Keratinocyte (primary cell): ENCODE data around the gene CDKN1C. TPM values are rescaled to one million over a fixed set of nuclear protein-coding genes. Genes with fewer than 3 reads are reported as not detected.

Experiments
- DNase-seq: peaks from one replicate; pipeline ENCODE4 v3.0.0-alpha.2; 2011; ENCODE audit warnings: low read depth, missing footprints, low spot score
- FAIRE-seq: peaks from 2 replicates; lab custom pipeline; 2011; peaks lifted over from hg19 to GRCh38; lab: Jason Lieb, UNC
- H2AFZ ChIP-seq: 2 replicates; pipeline ENCODE4 v1.6.0; 2012; ENCODE audit warnings: low read length, control low read depth, inconsistent platforms; ENCODE audit not compliant: control insufficient read depth
- H3K27ac ChIP-seq: 2 replicates; pipeline ENCODE4 v1.5.1; 2011; ENCODE audit warnings: low read length; ENCODE audit not compliant: control insufficient read depth, insufficient read depth
- H3K27me3 ChIP-seq: 3 replicates; pipeline ENCODE4 v1.6.0; 2011; ENCODE audit warnings: low read length; ENCODE audit not compliant: control insufficient read depth, insufficient read depth; ENCODE audit errors: extremely low read depth
- H3K36me3 ChIP-seq, 2 experiments: 2 replicates in 1 of 2; 3 replicates in 1 of 2; pipeline ENCODE4 v1.5.1; 2011; ENCODE audit warnings: low read length in 2 of 2, mild to moderate bottlenecking in 1 of 2; ENCODE audit not compliant: control insufficient read depth in 2 of 2, insufficient read depth in 2 of 2; ENCODE audit errors: extremely low read depth in 1 of 2
- H3K4me1 ChIP-seq: 3 replicates; pipeline ENCODE4 v1.5.1; 2011; ENCODE audit warnings: low read length; ENCODE audit not compliant: control insufficient read depth, insufficient read depth; ENCODE audit errors: extremely low read depth
- H3K4me2 ChIP-seq: 3 replicates; pipeline ENCODE4 v1.6.0; 2011; ENCODE audit warnings: low read depth, low read length; ENCODE audit not compliant: control insufficient read depth, insufficient read depth; ENCODE audit errors: extremely low read depth
- H3K4me3 ChIP-seq, 3 experiments: fragments of 200-600 bp in 1 of 3; sonication (generic) in 1 of 3; 2 replicates in 2 of 3; 3 replicates in 1 of 3; pipeline ENCODE4 v1.5.1; 2011 to 2016; ENCODE audit warnings: low read length in 3 of 3, mild to moderate bottlenecking in 3 of 3, control low read depth in 2 of 3, inconsistent platforms in 1 of 3, low read depth in 1 of 3, mixed read lengths in 1 of 3, mixed run types in 1 of 3, moderate library complexity in 1 of 3; ENCODE audit not compliant: control insufficient read depth in 2 of 3, insufficient read depth in 2 of 3; ENCODE audit errors: extremely low read depth in 1 of 3
- H3K79me2 ChIP-seq: 2 replicates; pipeline ENCODE4 v1.6.0; 2012; ENCODE audit warnings: low read length; ENCODE audit not compliant: control insufficient read depth, insufficient read depth
- H3K9ac ChIP-seq: 3 replicates; pipeline ENCODE4 v1.6.0; 2011; ENCODE audit warnings: low read length; ENCODE audit not compliant: control insufficient read depth, insufficient read depth; ENCODE audit errors: extremely low read depth
- H3K9me1 ChIP-seq: 3 replicates; pipeline ENCODE4 v1.6.0; 2011; ENCODE audit warnings: low read length; ENCODE audit not compliant: control insufficient read depth, insufficient read depth; ENCODE audit errors: extremely low read depth
- H3K9me3 ChIP-seq: 2 replicates; pipeline ENCODE4 v1.5.1; 2012; ENCODE audit warnings: low read depth, low read length; ENCODE audit not compliant: control insufficient read depth
- H4K20me1 ChIP-seq: 3 replicates; pipeline ENCODE4 v1.6.0; 2011; ENCODE audit warnings: low read length; ENCODE audit not compliant: control insufficient read depth, insufficient read depth; ENCODE audit errors: extremely low read depth
- CTCF ChIP-seq, 3 experiments: IDR thresholded peaks in 1 of 3; conservative IDR thresholded peaks in 1 of 3; optimal IDR thresholded peaks in 1 of 3; 2 replicates in 2 of 3; 3 replicates in 1 of 3; pipeline versions ENCODE3 to v1.5.1; 2011; ENCODE audit warnings: low read length in 3 of 3, mild to moderate bottlenecking in 3 of 3, moderate library complexity in 2 of 3, control low read depth in 1 of 3, inconsistent platforms in 1 of 3; ENCODE audit not compliant: insufficient read depth in 2 of 3; ENCODE audit errors: extremely low read depth in 1 of 3
- EZH2 ChIP-seq: IDR thresholded peaks from one replicate; pipeline ENCODE4 v1.6.1; 2012; ENCODE audit warnings: inconsistent platforms, mild to moderate bottlenecking, low read length, moderate library complexity
- dilution Hi-C: fragments of 300-500 bp; cut with MboI; formaldehyde crosslinking; loops from one replicate; pipeline ENCODE4 v1.7.0; 2020; ENCODE audit warnings: low sequenced_read_pairs; ENCODE audit not compliant: extremely low pct_ligation_motif_present
- polyA plus RNA-seq, 5 experiments: library from polyadenylated mRNA; depleted of rRNA in 3 of 5; stranded (reverse) in 3 of 5; stranded (forward) in 1 of 5; unstranded in 1 of 5; fragments of >200 nt; gene quantifications; 1 replicate in 1 of 5; 2 replicates in 3 of 5; 3 replicates in 1 of 5; pipeline versions ENCODE4 v1.2.1 to v1.2.3, GENCODE V29; 2011 to 2012; ENCODE audit warnings: missing spikeins in 2 of 5, low read depth in 1 of 5, low replicate concordance in 1 of 5

Gene CDKN1C
- polyA plus RNA-seq, 1 donor (not counting 4 experiments of a cell fraction or from before 2014, with no cell fraction given): 0.37 TPM

- no peak overlapping the region for H3K4me3 ChIP-seq
- no peaks in the 10 kb centered on the region for H4K20me1 ChIP-seq
- no peaks in the 10 kb centered on the region for H3K79me2 ChIP-seq
- no peak overlapping the region for H2AFZ ChIP-seq
- TF ChIP-seq EZH2 (no peak), CTCF (optimal IDR thresholded peaks at IDR 0.05 in 1 of 3, IDR thresholded peaks at IDR 0.05 in 1 of 3, conservative IDR thresholded peaks at IDR 0.05 in 1 of 3; ENCODE audit: extremely low read depth in 1 of 3, insufficient read depth in 2 of 3, low read length in 3 of 3) (no peak)
- H3K27ac ChIP-seq: no peak overlapping the region
- no peak for FAIRE-seq
- H3K9me3 ChIP-seq: no peaks in the 10 kb centered on the region
- H3K4me1 ChIP-seq: no peaks in the 10 kb centered on the region
- no peak for DNase-seq
- no peak overlapping the region for H3K9ac ChIP-seq
- H3K27me3 ChIP-seq: peaks cover 52% of the 10 kb centered on the region
- H3K9me1 ChIP-seq: no peaks in the 10 kb centered on the region
- H3K4me2 ChIP-seq: no peak overlapping the region
- no peaks in the 10 kb centered on the region for H3K36me3 ChIP-seq
- dilution Hi-C loops: no loop called here
Observed at GRCh38 chr11:2860636-2861035, 24.9 kb downstream of the CDKN1C start.

GRCh38 chr11:2859699-2860037, 25.9 kb downstream of the CDKN1C start:
- TF ChIP-seq EZH2: no peak
- TF ChIP-seq CTCF (optimal IDR thresholded peaks at IDR 0.05 in 1 of 3, IDR thresholded peaks at IDR 0.05 in 1 of 3, conservative IDR thresholded peaks at IDR 0.05 in 1 of 3; ENCODE audit: extremely low read depth in 1 of 3, insufficient read depth in 2 of 3, low read length in 3 of 3): no peak
- Histone ChIP-seq H3K9me3 (no peaks in the 10 kb centered on the region), H3K4me3 (no peak overlapping the region), H3K4me1 (no peaks in the 10 kb centered on the region), H3K79me2 (no peaks in the 10 kb centered on the region), H3K27me3 (peaks cover 48% of the 10 kb centered on the region), H3K36me3 (no peaks in the 10 kb centered on the region), H3K9ac (no peak overlapping the region), H3K9me1 (no peaks in the 10 kb centered on the region), H2AFZ (no peak overlapping the region), H4K20me1 (no peaks in the 10 kb centered on the region), H3K4me2 (no peak overlapping the region), H3K27ac (no peak overlapping the region)
- FAIRE-seq (no peak), DNase-seq (no peak)
- dilution Hi-C loops: no loop called here
